ENCODE data around the gene TRAF4. TPM values are rescaled to one million over a fixed set of nuclear protein-coding genes. Genes with fewer than 3 reads are reported as not detected.

Gene TRAF4
- total RNA-seq, 1 experiment from 2014 or later, result 268 TPM

DNA sequence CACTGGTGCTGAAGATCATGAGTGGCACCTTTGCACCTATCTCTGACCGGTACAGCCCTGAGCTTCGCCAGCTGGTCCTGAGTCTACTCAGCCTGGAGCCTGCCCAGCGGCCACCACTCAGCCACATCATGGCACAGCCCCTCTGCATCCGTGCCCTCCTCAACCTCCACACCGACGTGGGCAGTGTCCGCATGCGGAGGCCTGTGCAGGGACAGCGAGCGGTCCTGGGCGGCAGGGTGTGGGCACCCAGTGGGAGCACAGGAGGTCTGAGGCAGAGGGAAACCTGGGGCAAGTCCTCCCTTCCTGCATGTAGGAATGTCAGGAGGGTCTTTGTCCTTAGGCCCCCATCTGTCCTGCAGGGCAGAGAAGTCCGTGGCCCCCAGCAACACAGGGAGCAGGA, 6.5 kb upstream of the TRAF4 start:
- ChIA-PET CTCF (no interaction called here), POLR2A (interaction anchor here (1.0 kb wide), 1 partner anchor 26 kb away, joined by 4 read pairs; the partner anchor contains the start of gene PROCA1)
- ATAC-seq (no peak), DNase-seq (ENCODE audit: low spot score) (no peak)
- Mint-ChIP-seq H3K36me3 (peaks cover 22% of the 10 kb centered on the region), H3K27me3 (ENCODE audit: low read depth) (no peaks in the 10 kb centered on the region), H3K4me3 (no peak overlapping the region), H3K4me1 (peaks cover 6% of the 10 kb centered on the region), H3K27ac (no peak overlapping the region), H3K9me3 (no peaks in the 10 kb centered on the region)
- TF ChIP-seq ZNF219 (CRISPR knock-in tag; IDR thresholded peaks at IDR 0.05; ENCODE audit: borderline replicate concordance) (no peak), NR3C1 (CRISPR knock-in tag; conservative IDR thresholded peaks at IDR 0.05; ENCODE audit: low read depth) (no peak), ZNF532 (CRISPR knock-in tag; IDR thresholded peaks at IDR 0.05; ENCODE audit: borderline replicate concordance) (no peak), MAX (CRISPR knock-in tag; IDR thresholded peaks at IDR 0.05) (no peak), SMAD3 (CRISPR knock-in tag; IDR thresholded peaks at IDR 0.05; ENCODE audit: borderline replicate concordance) (no peak), FOXP4 (CRISPR knock-in tag; IDR thresholded peaks at IDR 0.05) (no peak), E2F1 (CRISPR knock-in tag; IDR thresholded peaks at IDR 0.05) (no peak), ESRRA (CRISPR knock-in tag; IDR thresholded peaks at IDR 0.05; ENCODE audit: borderline replicate concordance) (no peak), EMX1 (CRISPR knock-in tag; IDR thresholded peaks at IDR 0.05) (no peak), JUN (CRISPR knock-in tag; IDR thresholded peaks at IDR 0.05) (no peak), FOXP1 (CRISPR knock-in tag; IDR thresholded peaks at IDR 0.05; ENCODE audit: borderline replicate concordance) (no peak), NFYB (CRISPR knock-in tag; conservative IDR thresholded peaks at IDR 0.05; ENCODE audit: low read depth) (no peak)
- TF ChIP-seq, protein P1, sequence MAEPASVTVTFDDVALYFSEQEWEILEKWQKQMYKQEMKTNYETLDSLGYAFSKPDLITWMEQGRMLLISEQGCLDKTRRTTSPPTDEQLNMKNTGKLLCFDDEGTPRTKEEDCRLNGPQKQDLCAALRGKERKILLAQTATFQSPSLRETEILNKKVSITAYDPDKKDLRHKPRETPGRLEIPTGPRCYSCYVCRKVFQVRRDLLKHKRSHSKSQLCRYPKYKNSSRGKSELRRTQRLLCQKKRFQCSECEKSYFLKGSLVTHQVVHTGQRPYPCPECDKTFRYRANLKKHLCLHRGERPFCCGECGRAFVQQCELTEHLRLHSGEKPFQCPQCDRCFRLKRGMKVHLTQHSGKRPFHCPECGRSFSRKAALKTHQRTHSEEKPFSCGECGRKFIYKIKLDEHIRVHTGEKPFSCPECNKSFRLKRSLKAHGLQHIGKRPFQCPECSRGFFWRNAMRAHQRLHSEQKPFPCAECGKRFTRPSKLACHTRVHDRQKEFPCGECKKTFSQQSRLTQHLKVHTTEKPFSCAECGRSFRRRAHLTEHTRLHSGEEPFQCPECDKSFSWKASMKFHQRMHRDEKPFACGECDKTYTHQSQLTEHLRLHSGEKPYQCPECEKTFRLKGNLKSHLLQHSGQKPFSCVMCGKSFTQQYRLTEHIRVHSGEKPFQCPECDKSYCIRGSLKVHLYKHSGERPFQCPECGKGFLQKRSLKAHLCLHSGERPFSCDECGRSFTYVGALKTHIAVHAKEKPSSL (CRISPR knock-in tag; conservative IDR thresholded peaks at IDR 0.05), result no peak
- TF ChIP-seq, protein P2, sequence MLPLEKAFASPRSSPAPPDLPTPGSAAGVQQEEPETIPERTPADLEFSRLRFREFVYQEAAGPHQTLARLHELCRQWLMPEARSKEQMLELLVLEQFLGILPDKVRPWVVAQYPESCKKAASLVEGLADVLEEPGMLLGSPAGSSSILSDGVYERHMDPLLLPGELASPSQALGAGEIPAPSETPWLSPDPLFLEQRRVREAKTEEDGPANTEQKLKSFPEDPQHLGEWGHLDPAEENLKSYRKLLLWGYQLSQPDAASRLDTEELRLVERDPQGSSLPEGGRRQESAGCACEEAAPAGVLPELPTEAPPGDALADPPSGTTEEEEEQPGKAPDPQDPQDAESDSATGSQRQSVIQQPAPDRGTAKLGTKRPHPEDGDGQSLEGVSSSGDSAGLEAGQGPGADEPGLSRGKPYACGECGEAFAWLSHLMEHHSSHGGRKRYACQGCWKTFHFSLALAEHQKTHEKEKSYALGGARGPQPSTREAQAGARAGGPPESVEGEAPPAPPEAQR (CRISPR knock-in tag; IDR thresholded peaks at IDR 0.05), result no peak

Data from WTC11 (cell line).